AG04449 (cell line): ENCODE measurements around the gene LDLRAD4.

Experiments used
- CTCF ChIA-PET: fragments of 350-600 bp; formaldehyde crosslinking; extraction: SDS; loops from one replicate; lab custom pipeline; 2021; ENCODE audit warnings: antibody characterized with exemption; lab: Yijun Ruan, JAX
- POLR2A ChIA-PET: fragments of 400-600, 350-600 bp; formaldehyde crosslinking; extraction: SDS; loops from one replicate; lab custom pipeline; 2020; ENCODE audit warnings: antibody characterized with exemption, inconsistent platforms; lab: Yijun Ruan, JAX
- DNase-seq: peaks from one replicate; pipeline ENCODE4 v3.0.0-alpha.2; 2010; ENCODE audit warnings: low read depth, low spot score
- H3K4me3 ChIP-seq: 2 replicates; pipeline ENCODE4 v1.5.1; 2011; ENCODE audit warnings: low read depth, mild to moderate bottlenecking, control low read depth, low read length
- TF ChIP-seq, protein P1 (sequence below): IDR thresholded peaks from one replicate; pipeline ENCODE4 v1.5.1; 2011; ENCODE audit warnings: mild to moderate bottlenecking, moderate library complexity, low read length, control low read depth, inconsistent platforms; ENCODE audit not compliant: insufficient read depth; ENCODE audit errors: missing control alignments

LDLRAD4 gene

DNA sequence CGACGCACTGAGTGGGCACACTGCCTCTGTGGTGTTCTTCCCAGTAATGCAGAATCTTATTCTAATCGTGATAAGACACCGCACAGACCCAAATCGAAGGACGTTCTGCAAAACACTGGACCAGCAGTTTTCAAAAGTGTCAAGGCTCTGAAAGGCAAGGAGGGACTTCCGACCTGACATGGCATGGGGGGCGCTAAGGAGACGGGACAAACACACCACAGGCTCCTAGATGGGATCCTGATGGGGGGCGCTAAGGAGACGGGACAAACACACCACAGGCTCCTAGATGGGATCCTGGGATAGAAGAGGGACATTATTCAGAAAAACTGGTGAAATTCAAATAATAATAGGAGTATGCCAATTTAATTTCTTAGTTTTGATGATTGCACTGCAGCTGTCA is 191.4 kb downstream of the LDLRAD4 start:
- no peak for DNase-seq
- CTCF ChIA-PET: no interaction called here
- H3K4me3 ChIP-seq: no peak overlapping the region
- POLR2A ChIA-PET: interaction anchor here (0.6 kb wide), 1 partner anchor 32 kb away, joined by 3 read pairs; no protein-coding TSS in a partner anchor
- TF ChIP-seq, protein P1, sequence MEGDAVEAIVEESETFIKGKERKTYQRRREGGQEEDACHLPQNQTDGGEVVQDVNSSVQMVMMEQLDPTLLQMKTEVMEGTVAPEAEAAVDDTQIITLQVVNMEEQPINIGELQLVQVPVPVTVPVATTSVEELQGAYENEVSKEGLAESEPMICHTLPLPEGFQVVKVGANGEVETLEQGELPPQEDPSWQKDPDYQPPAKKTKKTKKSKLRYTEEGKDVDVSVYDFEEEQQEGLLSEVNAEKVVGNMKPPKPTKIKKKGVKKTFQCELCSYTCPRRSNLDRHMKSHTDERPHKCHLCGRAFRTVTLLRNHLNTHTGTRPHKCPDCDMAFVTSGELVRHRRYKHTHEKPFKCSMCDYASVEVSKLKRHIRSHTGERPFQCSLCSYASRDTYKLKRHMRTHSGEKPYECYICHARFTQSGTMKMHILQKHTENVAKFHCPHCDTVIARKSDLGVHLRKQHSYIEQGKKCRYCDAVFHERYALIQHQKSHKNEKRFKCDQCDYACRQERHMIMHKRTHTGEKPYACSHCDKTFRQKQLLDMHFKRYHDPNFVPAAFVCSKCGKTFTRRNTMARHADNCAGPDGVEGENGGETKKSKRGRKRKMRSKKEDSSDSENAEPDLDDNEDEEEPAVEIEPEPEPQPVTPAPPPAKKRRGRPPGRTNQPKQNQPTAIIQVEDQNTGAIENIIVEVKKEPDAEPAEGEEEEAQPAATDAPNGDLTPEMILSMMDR: no peak

DNA sequence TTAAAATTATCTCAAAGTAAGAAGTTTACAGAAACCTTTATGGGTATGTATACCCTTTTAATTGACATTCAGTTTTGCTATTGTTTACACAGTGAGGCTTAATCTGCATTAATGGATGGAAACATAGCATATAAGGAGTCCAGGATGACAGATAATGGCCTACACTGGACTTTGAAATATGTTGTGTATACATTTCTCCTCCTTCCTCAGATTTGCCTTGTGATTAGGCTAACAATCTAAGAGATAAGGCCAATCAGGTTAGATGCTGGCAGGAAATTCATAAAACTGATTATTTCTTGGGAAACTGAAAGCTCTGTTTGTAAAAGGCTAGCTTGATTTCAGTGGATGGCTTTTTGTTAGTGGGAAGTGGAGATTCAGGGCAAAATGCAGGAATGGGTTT is 191.9 kb downstream of the LDLRAD4 start:
- CTCF ChIA-PET: no interaction called here
- POLR2A ChIA-PET: interaction anchor here (0.6 kb wide), 1 partner anchor 32 kb away, joined by 3 read pairs; no protein-coding TSS in a partner anchor
- H3K4me3 ChIP-seq: no peak overlapping the region
- DNase-seq: no peak
- TF ChIP-seq, protein P1: no peak

DNA sequence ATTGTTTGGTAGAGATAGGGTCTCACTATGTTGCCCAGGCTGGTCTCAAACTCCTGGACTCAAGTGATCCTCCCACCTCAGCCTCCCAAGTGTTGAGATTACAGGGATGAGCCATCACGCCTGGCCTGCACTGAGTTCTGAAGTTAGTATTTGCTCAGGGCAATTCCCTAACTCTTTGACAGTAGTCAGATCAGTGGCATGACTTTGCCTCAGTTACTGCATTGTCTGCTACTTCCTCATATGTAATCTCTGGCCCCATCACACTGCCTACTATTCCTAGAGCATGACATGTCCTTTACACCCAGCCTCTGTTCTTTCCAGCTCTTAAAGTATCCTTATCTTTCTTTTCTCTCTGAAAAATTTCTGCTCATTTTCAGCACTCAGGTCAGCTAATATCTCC is 193.5 kb downstream of the LDLRAD4 start:
- no peak overlapping the region for H3K4me3 ChIP-seq
- DNase-seq: no peak
- TF ChIP-seq, protein P1: no peak
- ChIA-PET POLR2A (no interaction called here), CTCF (no interaction called here)

DNA sequence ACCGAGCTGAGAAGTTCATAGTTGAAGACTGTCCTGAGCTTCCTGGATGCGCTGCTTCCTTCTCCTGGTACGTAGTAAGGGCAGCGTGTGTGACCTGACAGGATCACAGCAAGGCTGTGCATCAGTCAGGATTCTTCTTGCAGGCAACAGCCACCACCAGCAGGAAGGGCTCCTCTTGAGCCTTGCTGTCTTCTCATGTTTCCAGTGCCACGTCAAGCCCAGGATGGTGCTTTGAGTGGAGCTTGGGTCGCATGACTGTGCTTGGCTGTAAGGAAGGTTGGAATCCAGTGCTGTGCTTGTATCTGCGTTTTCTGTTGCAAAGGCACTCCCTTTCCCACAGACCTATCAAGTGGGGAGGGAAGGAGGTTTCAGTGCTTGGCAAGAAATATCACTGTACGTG is 194.3 kb downstream of the LDLRAD4 start:
- ChIA-PET CTCF (no interaction called here), POLR2A (no interaction called here)
- TF ChIP-seq, protein P1: no peak
- no peak overlapping the region for H3K4me3 ChIP-seq
- no peak for DNase-seq

DNA sequence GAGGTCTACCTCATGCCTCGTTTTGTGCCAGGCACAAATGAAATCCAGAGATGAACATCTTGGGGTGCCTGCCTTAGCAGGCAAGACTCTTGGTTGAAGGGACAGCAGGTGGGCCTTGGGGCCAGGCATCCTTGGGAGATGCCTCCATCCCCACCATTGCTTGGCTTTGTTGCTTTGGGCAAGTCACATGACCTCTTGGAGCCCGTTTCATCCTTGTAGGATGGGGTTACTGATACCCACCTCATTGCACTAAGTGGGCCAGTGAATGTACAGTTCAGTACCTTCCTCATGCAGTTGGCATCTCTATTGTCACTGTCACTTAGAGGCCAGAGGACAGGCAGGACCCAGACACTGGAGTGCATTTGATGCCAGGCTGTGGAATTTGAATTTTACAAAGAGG is 195.5 kb downstream of the LDLRAD4 start:
- ChIA-PET CTCF (no interaction called here), POLR2A (interaction anchor here (0.7 kb wide), 1 partner anchor 241 kb away, joined by 3 read pairs; no protein-coding TSS in a partner anchor)

DNA sequence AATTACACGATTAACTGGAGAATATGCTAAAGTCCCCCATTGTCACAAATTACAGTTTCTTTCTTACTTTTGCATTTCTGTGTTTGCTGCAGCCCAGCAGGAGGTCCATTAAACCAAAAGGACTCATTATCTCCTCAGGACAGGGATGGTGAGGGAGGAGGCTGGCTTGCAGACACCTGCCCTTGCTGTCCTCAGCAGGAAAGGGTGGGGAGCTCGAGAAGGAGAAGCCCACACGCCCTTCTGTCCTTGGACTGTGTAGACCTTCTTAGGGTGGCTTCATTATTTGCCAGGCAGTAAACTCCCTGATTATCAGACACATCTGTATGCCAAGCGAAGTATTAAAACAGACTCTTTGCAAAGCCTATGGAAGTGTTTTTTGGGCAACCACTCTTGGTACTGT is 196.0 kb downstream of the LDLRAD4 start:
- POLR2A ChIA-PET: interaction anchor here (0.7 kb wide), 1 partner anchor 241 kb away, joined by 3 read pairs; no protein-coding TSS in a partner anchor
- CTCF ChIA-PET: no interaction called here
- TF ChIP-seq, protein P1: no peak
- H3K4me3 ChIP-seq: no peak overlapping the region
- no peak for DNase-seq

More for the DNA sequence above, 195.5 kb downstream of the LDLRAD4 start:
- no peak for DNase-seq
- no peak overlapping the region for H3K4me3 ChIP-seq
- TF ChIP-seq, protein P1: no peak
